ENCODE results near the gene TMEM126A. TPM values are rescaled to one million over a fixed set of nuclear protein-coding genes. Genes with fewer than 3 reads are reported as not detected.

The TMEM126A gene
- total RNA-seq, 2 donors from 2014 or later = 18.3 to 23.1 TPM

GRCh38 chr11:85682330-85683305 lies 34.9 kb downstream of the TMEM126A start:
- intact Hi-C loops (cut with DNase I, micrococcal nuclease) = no loop called here
- DNase-seq (peak; percentile 51 to 69), ATAC-seq (peak; percentile 59)

GRCh38 chr11:85685125-85685819 lies 37.5 kb downstream of the TMEM126A start:
- ATAC-seq (peak; percentile 14), DNase-seq (peak in 1 of 2 donors; percentile 16)
- intact Hi-C loops (cut with DNase I, micrococcal nuclease) = no loop called here

DNA sequence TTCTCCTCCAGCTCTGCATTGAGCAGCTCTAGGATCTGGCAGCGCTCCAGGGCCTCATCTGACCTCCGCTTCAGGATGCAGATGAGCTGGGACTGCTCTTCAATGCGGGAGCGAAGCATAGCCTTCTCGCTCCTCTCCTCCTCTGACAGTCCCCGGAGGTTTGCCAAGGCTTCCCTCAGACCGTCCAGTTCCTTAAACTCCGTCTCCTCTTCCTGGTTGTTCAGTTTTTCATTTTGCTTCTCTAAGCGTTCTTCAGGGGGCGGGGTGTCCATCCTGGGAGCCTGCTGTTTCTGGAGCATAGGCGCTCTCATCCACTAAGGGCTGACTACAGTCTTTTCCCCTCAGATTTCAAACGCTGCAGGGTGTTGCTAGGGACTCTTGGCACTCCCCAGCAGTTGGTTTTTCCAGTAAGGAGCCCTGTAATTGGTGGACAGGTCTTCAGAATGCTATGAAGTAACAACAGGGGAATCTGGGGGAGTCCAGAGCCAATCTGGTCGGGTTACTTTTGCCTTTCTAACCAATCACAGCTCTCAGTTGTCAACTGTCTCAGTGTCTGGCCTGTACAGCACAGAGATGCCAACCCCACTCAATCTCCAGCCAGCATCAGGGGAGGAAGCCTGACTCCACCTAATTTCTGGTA lies 38.2 kb downstream of the TMEM126A start, which contains the start of gene CCDC89:
Gene CCDC89 (minus strand): TSS at position 376 of the 640 bp plus-strand sequence. CDS start 65 bp downstream, at position 311.
- DNase-seq = peak; percentile 52 to 53
- intact Hi-C loops (cut with DNase I, micrococcal nuclease) = no loop called here
- ATAC-seq = peak; percentile 34

DNA sequence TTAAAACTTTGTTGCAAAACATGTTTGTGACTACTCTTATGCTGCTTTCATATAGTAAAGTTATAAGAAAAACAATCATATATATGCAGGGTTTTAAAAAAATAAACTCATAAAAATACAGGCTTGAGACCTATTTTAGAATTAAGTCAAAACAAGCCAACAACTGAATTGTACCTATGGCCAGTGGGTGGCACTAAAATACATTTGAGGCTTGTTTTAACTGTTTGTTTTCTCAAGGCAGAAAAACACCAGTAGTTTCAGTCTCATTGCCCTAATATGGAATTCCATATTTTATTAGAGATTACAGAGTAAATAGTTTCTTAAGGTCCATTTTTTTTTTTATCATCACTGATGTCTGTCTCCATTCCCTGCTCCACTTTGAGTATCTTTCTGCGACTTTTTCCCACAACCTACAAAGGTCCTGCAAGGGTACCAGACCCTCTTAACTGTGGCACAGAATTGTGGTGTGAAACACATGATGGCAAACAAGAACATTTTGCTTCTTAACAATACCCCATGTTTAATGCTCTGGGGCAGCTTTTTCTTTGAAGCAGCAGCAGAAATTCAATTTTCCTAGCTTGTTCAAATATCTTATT lies 46.7 kb downstream of the TMEM126A start:
- DNase-seq = no peak
- intact Hi-C loops (cut with DNase I, micrococcal nuclease) = no loop called here
- peak; percentile 63 for ATAC-seq

DNA sequence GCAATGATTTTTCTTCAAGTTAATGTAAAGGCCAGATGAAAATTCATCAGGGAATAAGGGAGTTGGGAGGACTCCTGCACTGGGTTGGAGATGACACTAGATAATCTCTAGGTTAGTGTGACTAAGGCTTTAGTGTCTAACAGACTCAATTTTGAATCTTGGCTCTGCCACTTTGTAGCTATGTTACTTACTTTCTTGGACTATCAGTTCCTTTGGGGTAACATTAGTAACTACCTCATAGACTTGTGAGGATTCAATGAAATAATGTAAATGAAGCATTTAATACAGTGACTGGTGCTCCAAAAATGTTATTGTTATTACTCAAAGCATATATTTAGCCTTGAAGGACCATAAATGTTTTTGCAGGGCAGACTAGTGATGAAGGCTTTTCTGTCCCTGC lies 47.8 kb downstream of the TMEM126A start:
- ATAC-seq (no peak), DNase-seq (no peak)
- intact Hi-C loops (cut with DNase I, micrococcal nuclease) = no loop called here

GRCh38 chr11:85697747-85698146 lies 50.0 kb downstream of the TMEM126A start:
- ATAC-seq (no peak), DNase-seq (no peak)
- intact Hi-C loops (cut with DNase I, micrococcal nuclease) = no loop called here

GRCh38 chr11:85698195-85698594 lies 50.4 kb downstream of the TMEM126A start:
- DNase-seq (no peak), ATAC-seq (no peak)
- intact Hi-C loops (cut with DNase I, micrococcal nuclease) = no loop called here

- DNase-seq = no peak
- no peak for ATAC-seq
- intact Hi-C loops (cut with DNase I, micrococcal nuclease) = no loop called here
Measured at GRCh38 chr11:85699957-85700741, 52.4 kb downstream of the TMEM126A start.

DNA sequence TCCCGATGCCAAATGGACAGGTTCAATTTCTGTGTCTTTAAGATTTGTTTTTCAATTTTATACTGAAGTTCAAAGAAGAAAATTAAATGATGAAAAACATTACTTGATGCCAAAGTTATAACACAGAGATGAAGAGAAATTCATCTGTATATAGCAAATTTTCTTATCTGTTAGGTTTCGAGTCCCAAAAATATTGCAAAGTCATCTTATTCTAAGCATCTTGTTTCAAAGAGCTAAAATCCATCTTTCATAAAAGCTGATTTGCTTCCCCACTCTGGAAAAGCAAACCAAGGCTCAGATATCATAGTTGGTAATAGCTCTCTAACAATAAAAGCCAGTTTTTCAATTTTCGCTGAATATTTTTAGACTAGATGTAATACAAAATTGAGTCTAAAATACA lies 57.2 kb downstream of the TMEM126A start:
- DNase-seq (no peak), ATAC-seq (no peak)
- intact Hi-C loops (cut with DNase I, micrococcal nuclease) = no loop called here

DNA sequence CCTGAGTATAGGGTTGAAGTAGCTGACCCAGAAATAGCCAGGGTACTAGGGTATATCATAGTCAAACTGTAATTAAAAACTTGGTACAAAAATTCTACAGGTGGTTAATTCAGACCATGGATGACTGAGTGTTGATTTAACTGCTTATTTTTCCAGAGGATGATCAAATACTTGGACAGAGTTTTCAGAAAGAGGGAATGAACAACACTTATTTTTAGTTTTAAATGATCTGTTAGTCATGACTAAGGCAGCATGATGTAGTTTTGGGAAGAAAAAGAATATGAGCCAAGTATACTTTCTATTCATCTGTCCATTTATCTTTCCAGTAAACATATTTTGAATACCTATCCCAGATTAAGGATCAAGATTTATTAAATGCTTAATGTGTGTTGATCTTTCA lies 58.0 kb downstream of the TMEM126A start:
- no peak for ATAC-seq
- no peak for DNase-seq
- intact Hi-C loops (cut with DNase I, micrococcal nuclease) = no loop called here

Other genes starting within 250 kb of the TMEM126A start
- gene DLG2, start 20.6 kb upstream of the TMEM126A start, total RNA-seq = 1 to 10 TPM; 1.9 to 3.2 TPM
- gene TMEM126B, start 19.4 kb upstream of the TMEM126A start, total RNA-seq = 10 to 100 TPM; 32.1 to 39.1 TPM
- 10 to 100 TPM; 37.1 to 40.0 TPM for gene CREBZF, start 17.2 kb downstream of the TMEM126A start, total RNA-seq
- 1 to 10 TPM; 3.8 to 4.3 TPM for gene CCDC89, start 38.2 kb downstream of the TMEM126A start, total RNA-seq
- 100 to 1,000 TPM; 300 to 306 TPM for gene SYTL2, start 163.2 kb downstream of the TMEM126A start, total RNA-seq
- not detected for gene CCDC83, start 207.4 kb downstream of the TMEM126A start, total RNA-seq

Data from left colon (tissue), 2 donors.